ENCODE results near the gene VEZT.
"Not testable (repeated sequence)": the region's sequence is repeated elsewhere in the genome, so short reads cannot be mapped to it uniquely, and the experiment has no call there.

- not testable (repeated sequence) for TF ChIP-seq POLR2A (IDR thresholded peaks at IDR 0.05; ENCODE audit: low read depth); CTCF (IDR thresholded peaks at IDR 0.05)
These were observed 97.1 kb downstream of the VEZT start for GRCh38 chr12:95314756-95315155.

Measured in esophagus muscularis mucosa (tissue), 3 donors.